Measurements from ENCODE around the gene CNPY3. TPM values are rescaled to one million over a fixed set of nuclear protein-coding genes. Genes with fewer than 3 reads are reported as not detected.

CNPY3 gene
- total and polyA plus RNA-seq, 4 donors = 20.5 to 60.3 (median 43.2) TPM

DNA sequence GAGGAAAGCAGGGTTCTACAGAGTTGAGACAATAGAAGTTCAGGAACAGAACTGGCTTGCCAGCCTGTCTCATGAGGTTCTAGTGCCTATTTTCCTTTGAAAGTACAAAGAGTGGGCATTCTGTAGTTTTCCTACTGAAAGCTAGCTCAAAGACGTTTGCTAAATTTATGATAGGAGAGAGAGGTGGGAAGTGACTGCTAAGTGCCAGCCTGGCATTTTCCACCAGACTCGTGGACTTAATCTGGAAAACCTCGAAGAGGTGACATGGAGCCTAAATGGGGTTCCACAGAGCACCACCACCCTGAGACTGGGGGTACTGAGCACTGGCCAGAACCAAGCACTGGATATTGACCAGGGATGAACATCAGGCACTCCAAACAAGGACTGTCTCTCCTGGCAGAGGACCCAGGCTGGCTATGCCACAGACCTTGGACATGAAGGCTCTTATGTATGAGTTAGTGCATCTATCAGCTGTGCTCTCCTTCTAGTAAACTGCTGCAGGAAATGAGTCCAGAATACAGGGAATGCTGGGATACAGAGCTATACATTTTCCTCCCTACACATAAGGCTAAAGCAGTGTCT is 42.6 kb downstream of the CNPY3 start:
- 88% methylated on average over 3 of the region's 3 CpGs for WGBS (ENCODE audit: insufficient coverage)
- no peaks in the 10 kb centered on the region for H3K27me3 ChIP-seq (ENCODE audit: control insufficient read depth, insufficient read depth, low read length)
- no peak overlapping the region for H3K4me3 ChIP-seq (ENCODE audit: low read depth, low read length)
- H3K27ac ChIP-seq (ENCODE audit: low read depth, low read length) = no peak overlapping the region
- H3K9me3 ChIP-seq (ENCODE audit: control insufficient read depth, insufficient read depth, low read length) = no peaks in the 10 kb centered on the region
- no peak for DNase-seq (ENCODE audit: low read depth in 4 of 6, low spot score in 6 of 6)
- peaks cover 45% of the 10 kb centered on the region for H3K36me3 ChIP-seq (ENCODE audit: control insufficient read depth, insufficient read depth, low read length)
- no peaks in the 10 kb centered on the region for H3K4me1 ChIP-seq (ENCODE audit: control insufficient read depth, insufficient read depth, low read length)

DNA sequence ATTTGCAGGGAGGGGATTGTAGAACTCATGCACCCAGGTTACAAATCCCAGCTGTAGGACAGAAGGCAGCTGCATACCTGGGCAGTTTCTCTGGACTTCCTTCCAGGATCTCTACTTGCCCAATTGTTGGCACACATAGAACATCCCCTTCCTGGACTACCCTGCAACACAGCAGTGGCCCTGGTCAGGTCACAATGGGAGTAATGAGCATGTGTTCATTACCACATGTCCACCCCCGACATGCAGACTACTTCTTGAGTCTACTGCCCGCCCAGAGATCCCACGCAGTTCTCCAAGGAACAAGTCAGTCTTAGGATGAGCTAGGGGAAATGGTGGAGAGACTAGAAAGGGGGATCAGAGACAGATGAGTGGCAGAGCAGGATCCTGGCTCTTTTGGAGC is 44.6 kb downstream of the CNPY3 start:
- H3K4me1 ChIP-seq (ENCODE audit: control insufficient read depth, insufficient read depth, low read length) = peaks cover 14% of the 10 kb centered on the region
- H3K4me3 ChIP-seq (ENCODE audit: low read depth, low read length) = no peak overlapping the region
- H3K27ac ChIP-seq (ENCODE audit: low read depth, low read length) = no peak overlapping the region
- no CpG with 5 or more reads among the region's 3 CpGs for WGBS (ENCODE audit: insufficient coverage)
- H3K36me3 ChIP-seq (ENCODE audit: control insufficient read depth, insufficient read depth, low read length) = peaks cover 26% of the 10 kb centered on the region
- no peaks in the 10 kb centered on the region for H3K9me3 ChIP-seq (ENCODE audit: control insufficient read depth, insufficient read depth, low read length)
- no peak for DNase-seq (ENCODE audit: low read depth in 4 of 6, low spot score in 6 of 6)
- no peaks in the 10 kb centered on the region for H3K27me3 ChIP-seq (ENCODE audit: control insufficient read depth, insufficient read depth, low read length)

DNA sequence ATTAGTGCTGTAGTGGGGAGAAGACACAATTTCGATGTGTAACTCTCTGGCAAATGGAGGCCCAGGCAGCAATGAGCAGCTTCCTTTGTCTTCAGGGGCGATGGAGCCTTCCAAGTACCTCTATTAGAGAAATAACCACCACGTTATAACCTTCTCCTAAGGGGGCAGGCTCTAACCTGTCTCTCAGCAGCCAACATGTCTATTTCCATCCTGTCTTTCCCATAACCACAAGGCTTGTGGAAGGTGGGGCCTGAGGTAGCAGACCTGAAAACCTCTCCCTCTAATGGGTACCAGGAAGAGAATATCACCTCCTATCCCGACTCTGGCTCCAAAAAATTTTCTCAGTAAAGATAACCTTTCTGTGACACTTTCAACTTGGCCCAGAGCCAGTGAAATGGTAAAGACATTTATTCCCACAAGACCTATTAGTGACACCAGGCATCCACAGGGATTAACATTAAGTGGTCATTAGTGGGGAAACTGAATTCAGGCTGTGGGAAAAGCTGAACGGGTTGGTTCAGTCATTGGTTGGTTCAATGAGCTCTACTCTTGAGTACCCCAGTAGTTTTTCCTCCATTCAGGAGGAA is 45.7 kb downstream of the CNPY3 start:
- H3K36me3 ChIP-seq (ENCODE audit: control insufficient read depth, insufficient read depth, low read length) = peaks cover 15% of the 10 kb centered on the region
- H3K27ac ChIP-seq (ENCODE audit: low read depth, low read length) = no peak overlapping the region
- DNase-seq (ENCODE audit: low read depth in 4 of 6, low spot score in 6 of 6) = no peak
- 95% methylated on average over 3 of the region's 5 CpGs for WGBS (ENCODE audit: insufficient coverage)
- H3K27me3 ChIP-seq (ENCODE audit: control insufficient read depth, insufficient read depth, low read length) = no peaks in the 10 kb centered on the region
- H3K9me3 ChIP-seq (ENCODE audit: control insufficient read depth, insufficient read depth, low read length) = no peaks in the 10 kb centered on the region
- H3K4me3 ChIP-seq (ENCODE audit: low read depth, low read length) = no peak overlapping the region
- H3K4me1 ChIP-seq (ENCODE audit: control insufficient read depth, insufficient read depth, low read length) = peaks cover 23% of the 10 kb centered on the region

DNA sequence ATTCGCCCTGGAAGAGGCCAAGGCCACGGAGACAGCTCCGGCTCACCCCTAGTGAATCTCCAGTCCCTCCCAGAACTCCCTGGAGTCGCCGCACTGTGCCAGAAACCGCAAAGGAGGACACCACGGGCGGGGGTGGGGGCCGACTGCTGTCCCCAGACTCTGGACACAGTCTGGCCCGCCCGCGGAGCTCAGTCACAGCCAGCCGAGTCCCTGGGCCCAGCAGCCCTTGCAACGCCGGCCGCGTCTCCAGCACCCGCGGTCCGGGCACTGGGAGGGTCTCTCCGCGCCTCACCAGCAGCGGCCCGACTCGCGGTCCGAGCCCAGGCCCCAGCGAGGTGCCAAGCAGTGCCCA is 49.2 kb downstream of the CNPY3 start:
- WGBS (ENCODE audit: insufficient coverage) = 1% methylated on average over 28 of the region's 28 CpGs
- H3K27ac ChIP-seq (ENCODE audit: low read depth, low read length) = no peak overlapping the region
- H3K9me3 ChIP-seq (ENCODE audit: control insufficient read depth, insufficient read depth, low read length) = no peaks in the 10 kb centered on the region
- no peaks in the 10 kb centered on the region for H3K27me3 ChIP-seq (ENCODE audit: control insufficient read depth, insufficient read depth, low read length)
- H3K36me3 ChIP-seq (ENCODE audit: control insufficient read depth, insufficient read depth, low read length) = peaks cover 9% of the 10 kb centered on the region
- peaks cover 31% of the 10 kb centered on the region for H3K4me1 ChIP-seq (ENCODE audit: control insufficient read depth, insufficient read depth, low read length)
- peak overlapping the region; percentile 70 for H3K4me3 ChIP-seq (ENCODE audit: low read depth, low read length)
- DNase-seq (ENCODE audit: low read depth in 4 of 6, low spot score in 6 of 6) = no peak

DNA sequence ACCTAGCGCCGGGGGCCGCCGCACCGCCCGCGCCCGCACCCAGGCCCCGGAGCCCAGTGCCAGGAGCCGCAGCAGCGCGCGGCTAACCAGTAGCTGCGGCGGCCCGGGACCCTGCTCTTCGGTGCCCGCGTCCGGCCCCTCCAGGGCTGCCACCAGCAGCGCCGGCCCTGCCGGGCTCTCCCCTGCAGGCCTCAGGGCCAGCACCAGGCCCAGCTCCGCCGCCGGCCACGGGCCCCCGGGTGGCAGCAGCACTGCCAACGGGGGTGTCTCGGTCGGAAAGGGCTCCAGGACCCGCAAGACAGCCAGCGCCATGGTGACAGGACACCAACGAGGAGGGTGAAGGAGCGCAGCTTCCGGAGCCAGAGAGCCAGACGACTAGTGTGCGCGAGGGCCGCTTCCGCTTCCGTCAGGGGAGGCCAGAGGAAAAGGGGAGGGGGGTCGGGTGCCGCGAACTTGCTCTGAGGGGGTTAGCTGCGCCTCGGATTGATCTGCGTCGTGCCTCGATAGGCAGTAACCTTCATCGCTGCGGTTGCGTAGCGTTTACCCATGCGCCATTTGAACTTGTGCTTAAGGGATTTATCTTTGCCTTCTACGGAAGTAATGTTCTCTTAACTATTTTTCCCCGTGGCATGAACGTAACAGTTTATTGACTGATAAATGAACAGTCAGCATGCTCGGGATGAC is 49.7 kb downstream of the CNPY3 start, which contains the start of gene PEX6:
Gene PEX6 (minus strand): TSS at position 343 of the 684 bp plus-strand sequence. CDS start 31 bp downstream, at position 312.
- H3K4me3 ChIP-seq (ENCODE audit: low read depth, low read length) = peak within 1 kb of the TSS; percentile 70
- under 1% methylated on average over 59 of the region's 59 CpGs for WGBS (ENCODE audit: insufficient coverage)
- H3K9me3 ChIP-seq (ENCODE audit: control insufficient read depth, insufficient read depth, low read length) = no peaks in the 10 kb centered on the region
- peak within 1 kb of the TSS; percentile 90 for H3K27ac ChIP-seq (ENCODE audit: low read depth, low read length)
- peaks cover 5% of the 10 kb centered on the region for H3K36me3 ChIP-seq (ENCODE audit: control insufficient read depth, insufficient read depth, low read length)
- H3K27me3 ChIP-seq (ENCODE audit: control insufficient read depth, insufficient read depth, low read length) = no peaks in the 10 kb centered on the region
- DNase-seq (ENCODE audit: low read depth in 4 of 6, low spot score in 6 of 6) = peak; percentile 62 to 97 (median 86)
- peaks cover 36% of the 10 kb centered on the region for H3K4me1 ChIP-seq (ENCODE audit: control insufficient read depth, insufficient read depth, low read length)

DNA sequence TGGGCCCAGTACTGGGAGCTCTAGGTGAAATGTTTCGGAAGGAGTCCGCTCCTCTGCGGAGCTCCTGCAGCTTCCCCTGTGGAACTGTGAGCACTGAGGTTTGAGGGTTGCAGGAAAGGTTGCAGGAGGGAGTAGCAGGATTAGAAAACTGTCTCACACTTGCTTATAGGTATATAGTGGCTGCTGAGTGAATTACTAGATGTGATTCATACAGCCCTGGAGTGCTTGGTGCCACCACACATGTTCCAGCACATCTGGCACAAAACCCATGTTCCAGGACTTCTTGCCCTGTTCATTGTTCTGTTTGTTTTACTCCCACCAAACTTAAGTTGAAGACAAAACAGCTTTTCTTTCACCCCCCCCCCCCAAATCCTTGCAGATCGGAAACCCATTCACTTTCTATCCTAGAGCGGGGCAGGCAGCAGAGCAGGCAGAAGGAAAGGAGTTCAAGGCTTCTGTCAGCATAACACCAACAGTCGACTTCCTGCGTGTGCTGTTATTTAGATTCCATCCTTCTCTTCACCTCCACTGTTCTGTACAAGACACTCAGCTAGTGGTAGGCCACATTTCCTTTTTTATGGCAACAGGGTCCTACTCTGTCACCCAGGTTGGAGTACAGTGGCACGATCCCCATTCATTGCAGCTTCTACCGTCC is 50.4 kb downstream of the CNPY3 start:
- peaks cover 3% of the 10 kb centered on the region for H3K36me3 ChIP-seq (ENCODE audit: control insufficient read depth, insufficient read depth, low read length)
- peak overlapping the region; percentile 70 for H3K4me3 ChIP-seq (ENCODE audit: low read depth, low read length)
- peak overlapping the region; percentile 90 for H3K27ac ChIP-seq (ENCODE audit: low read depth, low read length)
- DNase-seq (ENCODE audit: low read depth in 4 of 6, low spot score in 6 of 6) = no peak
- H3K9me3 ChIP-seq (ENCODE audit: control insufficient read depth, insufficient read depth, low read length) = no peaks in the 10 kb centered on the region
- H3K27me3 ChIP-seq (ENCODE audit: control insufficient read depth, insufficient read depth, low read length) = no peaks in the 10 kb centered on the region
- 44% methylated on average over 7 of the region's 9 CpGs for WGBS (ENCODE audit: insufficient coverage)
- H3K4me1 ChIP-seq (ENCODE audit: control insufficient read depth, insufficient read depth, low read length) = peaks cover 37% of the 10 kb centered on the region

DNA sequence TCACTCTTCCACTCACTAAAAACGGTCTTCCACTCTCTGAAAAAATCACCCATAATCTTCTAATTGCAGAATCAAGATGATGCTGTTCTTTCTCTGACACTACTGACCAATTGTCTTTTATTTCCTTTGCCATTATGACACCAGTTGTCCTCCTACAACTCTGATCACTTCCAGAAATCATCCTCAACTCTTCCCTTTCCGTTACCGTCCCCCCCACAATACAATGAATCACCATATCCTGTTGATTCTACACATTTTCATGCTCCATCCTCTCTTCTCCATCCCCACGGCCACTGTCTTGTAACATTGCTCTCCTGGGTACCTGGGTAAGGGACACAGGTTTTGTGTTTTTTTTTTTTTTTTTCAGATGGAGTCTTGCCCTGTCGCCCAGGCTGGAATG is 52.6 kb downstream of the CNPY3 start:
- Histone ChIP-seq H3K27ac (ENCODE audit: low read depth, low read length) (no peak overlapping the region), H3K36me3 (ENCODE audit: control insufficient read depth, insufficient read depth, low read length) (peaks cover 5% of the 10 kb centered on the region), H3K27me3 (ENCODE audit: control insufficient read depth, insufficient read depth, low read length) (no peaks in the 10 kb centered on the region), H3K4me3 (ENCODE audit: low read depth, low read length) (no peak overlapping the region), H3K9me3 (ENCODE audit: control insufficient read depth, insufficient read depth, low read length) (no peaks in the 10 kb centered on the region), H3K4me1 (ENCODE audit: control insufficient read depth, insufficient read depth, low read length) (peaks cover 53% of the 10 kb centered on the region)
- 93% methylated on average over 4 of the region's 5 CpGs for WGBS (ENCODE audit: insufficient coverage)
- no peak for DNase-seq (ENCODE audit: low read depth in 4 of 6, low spot score in 6 of 6)

DNA sequence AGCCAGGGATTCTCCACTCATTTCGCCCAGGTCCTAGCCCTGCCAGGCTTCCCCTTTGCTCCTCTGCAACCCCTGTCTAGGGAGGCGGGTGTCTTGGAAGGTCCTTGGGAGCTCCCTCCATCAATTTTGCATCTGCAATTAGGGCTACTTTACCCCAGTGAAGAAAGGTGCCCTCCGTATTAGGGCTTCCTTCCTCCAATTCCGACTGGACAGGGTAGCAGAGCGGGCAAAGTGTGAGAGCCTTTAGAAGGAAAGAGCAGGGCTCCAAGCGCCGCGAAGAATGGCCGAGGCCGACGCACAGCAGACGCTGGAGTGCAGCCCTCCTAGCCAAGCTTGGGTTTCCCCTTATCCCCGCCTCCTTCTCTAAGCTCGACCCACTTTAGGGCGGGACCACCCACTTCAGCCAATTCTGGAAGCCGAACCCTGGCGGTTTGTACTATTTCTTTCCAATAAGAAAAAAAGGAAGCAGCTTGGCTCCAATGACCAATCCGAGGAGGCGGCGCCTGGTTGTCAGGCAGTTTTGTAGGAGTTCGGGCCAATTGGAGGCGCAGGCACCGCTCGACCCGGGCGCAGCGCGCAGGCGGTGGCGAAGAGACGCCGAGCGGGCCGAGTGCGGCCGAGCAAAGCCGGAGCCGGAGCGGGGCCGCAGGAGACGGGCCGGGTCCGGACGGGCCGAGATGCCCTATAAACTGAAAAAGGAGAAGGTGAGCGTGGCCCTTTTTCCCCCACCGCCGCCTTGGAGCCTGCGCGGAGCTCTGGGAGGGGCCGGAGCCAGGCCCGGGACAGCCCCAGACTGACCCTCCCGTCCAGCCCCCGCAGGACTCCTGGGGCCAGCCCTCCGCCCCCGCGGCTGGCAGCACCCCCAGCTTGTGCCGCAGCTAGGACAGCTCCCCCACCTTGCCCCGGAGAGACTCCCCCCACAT is 55.0 kb downstream of the CNPY3 start, which contains the start of gene PPP2R5D:
Gene PPP2R5D (plus strand): TSS at position 570 of the 923 bp plus-strand sequence. CDS start 108 bp downstream, at position 678.
- peak within 1 kb of the TSS; percentile 69 for H3K4me3 ChIP-seq (ENCODE audit: low read depth, low read length)
- H3K9me3 ChIP-seq (ENCODE audit: control insufficient read depth, insufficient read depth, low read length) = no peaks in the 10 kb centered on the region
- peak; percentile 94 to 100 (median 98) for DNase-seq (ENCODE audit: low read depth in 4 of 6, low spot score in 6 of 6)
- H3K27ac ChIP-seq (ENCODE audit: low read depth, low read length) = peak within 1 kb of the TSS; percentile 97
- peaks cover 37% of the 10 kb centered on the region for H3K4me1 ChIP-seq (ENCODE audit: control insufficient read depth, insufficient read depth, low read length)
- peaks cover 17% of the 10 kb centered on the region for H3K36me3 ChIP-seq (ENCODE audit: control insufficient read depth, insufficient read depth, low read length)
- no peaks in the 10 kb centered on the region for H3K27me3 ChIP-seq (ENCODE audit: control insufficient read depth, insufficient read depth, low read length)
- WGBS (ENCODE audit: insufficient coverage) = under 1% methylated on average over 52 of the region's 59 CpGs

Data from spinal cord (tissue), 10 donors.